HG02970 (cell line): Measurements from ENCODE around the gene SLC6A19.
"Not testable (repeated sequence)": the region's sequence is repeated elsewhere in the genome, so short reads cannot be mapped to it uniquely, and the experiment has no call there.

Source experiments
- ATAC-seq: cut with Tn5 transposase; IDR thresholded peaks from one replicate; pipeline ENCODE4 v1.9.1; 2021; ENCODE audit warnings: mild to moderate bottlenecking, moderate library complexity, moderate number of reproducible peaks; ENCODE audit not compliant: unreplicated experiment, low FRiP score

The SLC6A19 gene

DNA sequence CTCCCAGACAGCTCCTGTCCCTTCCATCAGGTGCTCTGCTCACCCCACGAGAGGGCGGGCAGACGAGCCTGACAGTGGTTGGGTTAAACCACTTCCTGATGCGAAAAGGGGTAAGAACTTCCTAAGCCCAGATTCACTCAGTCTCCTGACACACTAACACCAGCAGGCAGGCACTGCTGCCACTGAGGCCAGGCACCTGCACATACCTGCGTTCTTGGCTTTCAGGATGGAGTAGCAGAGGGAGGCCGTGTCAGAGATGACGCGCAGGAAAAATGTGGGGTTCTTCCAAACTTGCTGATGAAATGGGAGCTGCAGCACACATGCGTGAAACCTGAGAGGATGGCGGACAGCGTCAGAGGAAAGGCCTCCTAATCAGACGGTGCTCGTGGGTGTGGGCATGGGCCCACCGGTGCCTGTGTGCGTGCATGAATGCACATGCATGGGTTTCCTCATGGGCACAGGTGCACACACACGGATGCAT, 53.7 kb downstream of the SLC6A19 start:
- no peak for ATAC-seq

DNA sequence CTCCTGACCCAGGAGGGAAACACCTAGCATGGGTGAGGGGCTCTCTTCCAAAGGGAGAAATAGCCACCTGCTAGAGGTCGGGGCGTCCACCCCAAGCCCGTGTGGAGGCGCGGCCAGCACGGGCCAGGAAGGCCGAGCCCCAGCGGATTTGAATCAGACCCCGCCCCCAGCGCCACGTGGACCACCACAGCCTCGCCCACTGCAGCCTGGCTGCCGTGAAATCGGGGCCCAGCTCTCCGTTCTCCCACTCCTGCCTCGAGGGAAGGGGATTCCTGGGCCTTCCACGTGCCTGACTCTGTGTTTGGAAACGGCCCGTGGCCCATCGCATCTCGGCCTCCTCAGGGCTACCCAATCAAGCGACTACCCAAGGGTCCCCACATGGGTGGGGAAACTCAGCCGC, 55.4 kb downstream of the SLC6A19 start:
- ATAC-seq: no peak

DNA sequence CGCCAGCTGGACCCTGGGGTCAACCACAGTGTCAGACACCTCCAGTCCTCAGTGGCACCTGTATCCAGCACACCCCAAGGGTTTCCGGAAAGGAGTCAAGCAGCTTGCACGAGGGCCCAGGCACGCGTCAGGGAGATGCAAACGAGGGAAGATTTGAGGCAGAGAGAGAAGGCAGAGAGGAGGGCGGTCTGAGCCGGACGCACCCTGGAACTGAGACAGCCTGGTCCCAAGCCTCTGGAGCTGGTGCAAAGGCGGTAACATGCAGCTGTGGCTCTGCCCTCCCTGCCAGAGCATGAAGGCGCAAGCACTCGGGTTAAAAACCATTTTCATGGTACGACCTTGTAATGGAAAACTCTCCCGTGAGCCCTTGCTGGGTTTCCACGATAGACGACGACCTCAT, 56.0 kb downstream of the SLC6A19 start:
- no peak for ATAC-seq

- no peak for ATAC-seq
Measured at GRCh38 chr5:1257841-1258240, 56.4 kb downstream of the SLC6A19 start.

- ATAC-seq: no peak
Measured at GRCh38 chr5:1259806-1260480, 58.5 kb downstream of the SLC6A19 start.

- ATAC-seq: no peak
Measured at GRCh38 chr5:1261643-1262042, 60.2 kb downstream of the SLC6A19 start.

DNA sequence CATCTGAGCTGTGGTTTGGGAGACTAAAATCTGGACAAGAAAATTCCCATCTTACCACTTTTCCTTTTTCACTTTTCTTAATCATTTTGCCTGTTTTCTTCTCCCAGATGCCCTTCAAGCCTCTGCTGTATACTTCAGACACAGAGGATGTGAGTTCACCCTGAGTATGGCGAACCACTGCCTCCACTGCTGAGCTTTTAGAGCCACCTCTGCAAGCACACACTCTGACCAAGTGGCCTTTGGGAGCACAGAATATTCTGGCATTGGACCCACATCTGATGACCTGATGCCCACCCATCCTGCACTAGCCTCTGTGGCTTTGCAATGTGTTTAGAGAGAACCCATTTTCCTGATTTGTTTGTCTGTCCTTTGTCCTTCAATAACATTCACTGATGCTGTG, 61.0 kb downstream of the SLC6A19 start:
- no peak for ATAC-seq

DNA sequence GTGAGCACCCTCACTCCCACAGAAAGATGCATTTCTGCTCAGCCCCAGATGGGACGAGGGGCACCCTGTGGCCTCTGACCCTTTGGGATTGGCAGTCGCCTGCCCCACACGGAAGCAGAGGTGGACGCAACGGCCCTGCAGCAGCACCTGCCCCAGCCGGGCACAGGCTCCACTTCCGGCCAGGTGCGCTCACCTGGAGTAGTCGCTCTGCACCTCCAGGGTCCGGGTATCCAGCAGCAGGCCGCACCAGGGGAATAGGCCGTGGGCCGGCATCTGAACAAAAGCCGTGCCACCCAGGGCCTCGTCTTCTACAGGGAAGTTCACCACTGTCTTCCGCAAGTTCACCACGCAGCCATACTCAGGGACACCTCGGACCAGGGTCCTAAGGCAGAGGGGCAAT, 62.8 kb downstream of the SLC6A19 start:
- no peak for ATAC-seq

GRCh38 chr5:1265026-1265425, 63.6 kb downstream of the SLC6A19 start:
- ATAC-seq: no peak

DNA sequence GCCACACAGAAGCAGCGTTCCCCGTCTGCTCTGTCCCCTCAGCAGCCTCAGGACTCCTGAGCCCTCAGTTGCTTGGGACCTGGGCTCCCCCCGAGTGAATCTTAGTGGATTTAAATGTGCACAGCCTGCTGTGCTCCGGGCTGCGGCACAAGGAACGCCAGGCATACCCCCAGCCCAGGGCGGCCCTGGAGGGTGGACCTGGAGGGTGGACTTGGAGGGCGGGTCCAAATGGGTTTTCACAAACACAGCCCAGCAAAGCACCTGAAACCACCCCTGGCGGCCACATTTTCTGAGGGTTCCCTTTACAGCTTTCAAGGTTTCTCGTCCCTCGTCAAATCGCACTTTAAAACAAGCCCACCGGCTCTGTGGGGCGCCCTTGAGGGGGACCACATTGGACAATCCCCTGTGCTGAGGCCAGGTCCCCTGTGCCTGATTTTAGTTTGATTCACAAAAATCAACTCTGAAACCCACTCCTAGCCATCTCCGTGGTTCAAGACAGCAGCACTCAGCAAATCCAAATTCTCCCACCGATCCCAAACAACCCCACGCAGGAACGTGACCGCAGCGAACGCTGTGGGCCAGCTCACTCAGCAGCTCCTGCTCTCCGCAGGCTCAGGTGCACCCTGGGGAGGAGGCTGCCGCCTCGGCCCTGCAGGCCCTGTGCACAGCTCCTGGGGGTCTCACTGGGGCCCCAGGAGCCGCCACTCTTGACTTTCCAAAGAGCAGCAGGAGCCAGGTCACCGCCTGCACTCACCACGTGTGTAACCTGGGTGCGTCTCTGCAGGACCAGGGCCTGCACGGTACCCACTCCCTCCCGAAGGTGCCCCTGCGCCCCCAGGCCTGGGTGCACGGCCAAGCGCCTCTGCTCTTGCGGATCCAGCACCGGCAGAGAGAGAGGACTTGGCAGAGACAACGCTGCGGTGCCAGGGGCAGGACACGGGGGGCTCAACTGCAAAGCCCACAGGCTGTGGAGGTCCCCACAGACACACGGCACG, 64.4 kb downstream of the SLC6A19 start:
- no peak for ATAC-seq

DNA sequence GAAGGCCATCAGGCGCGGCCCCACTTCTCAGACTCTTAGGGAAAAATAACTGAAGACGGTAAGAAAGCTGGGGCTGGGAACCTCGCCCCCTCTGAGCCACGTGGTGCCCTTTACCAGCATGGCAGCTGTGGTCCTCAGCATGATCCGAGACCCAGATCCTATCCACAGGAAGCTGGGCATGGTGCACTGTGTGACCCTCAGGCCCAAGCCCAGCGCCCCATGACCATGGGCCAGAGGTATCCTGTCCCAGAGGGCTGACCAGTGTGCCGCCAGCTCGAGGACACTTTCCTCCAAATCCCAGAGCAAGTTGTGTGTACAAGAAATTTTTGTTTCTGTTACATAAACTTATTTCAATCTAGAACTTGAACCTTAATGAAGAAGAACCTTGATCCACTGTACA, 65.4 kb downstream of the SLC6A19 start:
- ATAC-seq: no peak

DNA sequence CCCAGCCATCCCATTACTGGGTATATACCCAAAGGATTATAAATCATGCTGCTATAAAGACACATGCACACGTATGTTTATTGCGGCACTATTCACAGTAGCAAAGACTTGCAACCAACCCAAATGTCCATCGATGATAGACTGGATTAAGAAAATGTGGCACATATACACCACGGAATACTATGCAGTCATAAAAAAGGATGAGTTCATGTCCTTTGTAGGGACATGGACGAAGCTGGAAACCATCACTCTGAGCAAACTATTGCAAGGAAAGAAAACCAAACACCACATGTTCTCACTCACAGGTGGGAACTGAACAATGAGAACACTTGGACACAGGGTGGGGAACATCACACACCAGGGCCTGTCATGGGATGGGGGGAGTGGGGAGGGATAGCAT, 66.1 kb downstream of the SLC6A19 start:
- not testable (repeated sequence) for ATAC-seq

- ATAC-seq: no peak
Measured at GRCh38 chr5:1268056-1268455, 66.7 kb downstream of the SLC6A19 start.

DNA sequence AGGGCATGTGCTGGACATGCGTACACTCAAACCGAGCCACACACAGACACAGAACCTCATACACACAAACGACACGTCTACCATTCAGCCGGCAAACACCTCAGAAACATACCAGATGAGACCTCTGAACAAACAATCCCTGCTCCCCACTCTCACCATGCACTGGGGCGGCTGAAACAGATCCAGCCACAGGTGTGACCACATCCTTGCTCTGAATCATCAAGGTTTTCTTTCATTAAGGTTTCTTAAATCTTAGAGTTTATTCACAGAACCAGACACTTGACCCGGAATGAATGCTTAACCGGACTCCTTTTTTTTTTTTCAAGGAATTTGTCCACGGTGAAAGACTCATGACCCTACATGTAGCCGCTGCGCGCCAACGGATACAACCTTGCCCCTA, 67.3 kb downstream of the SLC6A19 start:
- ATAC-seq: no peak

DNA sequence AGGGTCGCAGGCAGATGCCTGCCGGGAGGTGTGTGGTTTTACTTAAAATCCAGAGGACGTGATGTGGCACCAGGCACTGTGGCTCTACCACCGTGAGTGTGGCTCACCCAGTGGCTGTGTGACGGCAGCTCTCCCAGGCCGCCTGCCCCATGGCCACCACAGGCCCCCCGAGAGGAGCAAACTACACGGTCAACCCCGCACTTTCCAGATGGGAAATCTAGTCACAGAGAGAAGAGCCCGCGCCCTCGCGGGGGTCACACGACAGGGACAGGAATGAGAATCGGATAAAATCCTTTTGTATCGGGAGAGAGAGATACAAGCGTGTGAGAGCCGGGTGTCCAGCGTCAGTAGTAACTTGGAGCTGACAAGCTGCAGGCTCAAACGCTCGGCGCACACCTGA, 69.0 kb downstream of the SLC6A19 start:
- ATAC-seq: no peak

- ATAC-seq: no peak
Measured at GRCh38 chr5:1270933-1271914, 69.8 kb downstream of the SLC6A19 start.

DNA sequence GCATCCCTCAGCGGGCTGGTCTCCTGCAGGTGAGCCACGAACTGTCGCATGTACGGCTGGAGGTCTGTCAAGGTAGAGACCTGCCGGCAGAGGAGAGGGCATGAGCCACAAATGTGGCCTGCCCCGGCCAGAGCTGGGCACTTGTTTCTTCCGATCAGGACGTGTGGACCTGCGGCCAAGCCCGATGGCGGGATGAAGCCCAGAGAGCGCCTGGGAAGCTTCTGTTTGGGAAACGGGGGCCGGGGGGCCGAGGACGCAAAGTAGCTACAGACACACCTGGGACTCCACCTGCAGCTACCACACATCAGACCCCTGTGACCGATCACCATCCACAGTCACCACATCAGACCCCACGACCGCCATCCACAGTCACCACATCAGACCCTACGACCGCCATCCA, 70.8 kb downstream of the SLC6A19 start:
- no peak for ATAC-seq

DNA sequence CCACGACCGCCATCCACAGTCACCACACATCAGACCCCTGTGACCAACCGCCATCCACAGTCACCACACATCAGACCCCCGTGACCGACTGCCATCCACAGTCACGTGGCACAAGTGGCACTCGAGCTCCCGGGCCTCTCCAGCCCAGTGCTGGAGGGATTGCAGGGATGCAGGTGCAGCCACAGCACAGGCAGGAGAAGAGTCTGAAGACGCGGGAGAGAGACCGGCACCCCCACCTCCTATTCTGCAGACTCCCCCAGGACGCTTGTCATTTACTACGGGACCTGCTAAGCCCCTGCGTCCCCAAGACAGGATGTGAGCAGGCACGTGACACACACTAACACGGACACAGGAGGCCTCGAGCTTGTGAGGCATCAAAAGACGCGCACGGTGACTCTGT, 72.3 kb downstream of the SLC6A19 start:
- ATAC-seq: no peak

DNA sequence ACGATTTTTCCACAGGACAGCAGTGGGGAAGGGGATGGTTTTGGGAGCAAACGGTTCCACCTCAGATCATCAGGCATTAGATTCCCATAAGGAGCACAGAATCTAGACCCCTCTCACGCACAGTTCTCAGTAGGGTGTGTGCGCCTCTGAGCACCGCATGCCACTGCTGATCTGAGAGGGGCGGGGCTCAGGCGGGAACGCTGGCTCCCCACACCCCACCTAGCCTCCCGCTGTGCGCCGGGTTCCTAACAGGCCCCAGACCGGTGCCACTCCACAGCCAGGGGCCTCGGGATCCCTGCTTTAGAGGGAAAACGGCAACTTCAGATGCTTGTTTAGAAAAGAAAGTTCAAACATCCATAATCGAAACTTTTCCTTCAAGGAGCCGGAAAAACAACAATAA, 73.1 kb downstream of the SLC6A19 start:
- no peak for ATAC-seq
